D721Med (cell line): ENCODE measurements around the gene RASAL2.

Experiments used
- DNase-seq: peaks from one replicate; pipeline ENCODE4 v3.0.0; 2011; ENCODE audit warnings: low spot score; ENCODE audit not compliant: insufficient read length
- FAIRE-seq: peaks from 2 replicates; lab custom pipeline; 2011; peaks lifted over from hg19 to GRCh38; lab: Jason Lieb, UNC
- TF ChIP-seq, protein P1 (sequence below): IDR thresholded peaks from 2 replicates; pipeline ENCODE4 v1.5.1; 2012; ENCODE audit warnings: mild to moderate bottlenecking, control low read depth; ENCODE audit not compliant: insufficient read depth; ENCODE audit errors: missing control alignments

The RASAL2 gene

DNA sequence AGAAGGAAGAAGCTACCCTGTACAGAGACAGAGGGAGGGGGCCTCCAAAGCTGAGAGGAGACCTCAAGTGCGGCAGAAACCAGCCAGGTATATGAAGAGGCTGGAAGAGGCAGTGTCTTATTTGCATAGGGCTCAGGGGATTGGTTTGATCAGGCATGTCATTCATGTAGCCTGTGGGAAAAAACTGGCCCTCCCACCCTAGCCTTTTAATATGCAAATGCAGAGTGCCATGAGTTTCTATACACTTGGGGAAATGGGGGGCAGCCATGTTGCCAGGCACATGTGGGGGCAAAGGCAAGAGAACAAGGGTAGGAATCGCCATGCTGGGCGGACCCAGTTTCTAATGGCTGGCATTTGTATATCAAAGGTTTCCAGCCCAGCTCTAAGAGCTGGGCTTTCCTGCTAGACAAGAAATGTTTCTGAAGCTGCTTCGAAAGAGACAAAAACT, 172.7 kb downstream of the RASAL2 start:
- DNase-seq (no peak), FAIRE-seq (no peak)
- TF ChIP-seq, protein P1, sequence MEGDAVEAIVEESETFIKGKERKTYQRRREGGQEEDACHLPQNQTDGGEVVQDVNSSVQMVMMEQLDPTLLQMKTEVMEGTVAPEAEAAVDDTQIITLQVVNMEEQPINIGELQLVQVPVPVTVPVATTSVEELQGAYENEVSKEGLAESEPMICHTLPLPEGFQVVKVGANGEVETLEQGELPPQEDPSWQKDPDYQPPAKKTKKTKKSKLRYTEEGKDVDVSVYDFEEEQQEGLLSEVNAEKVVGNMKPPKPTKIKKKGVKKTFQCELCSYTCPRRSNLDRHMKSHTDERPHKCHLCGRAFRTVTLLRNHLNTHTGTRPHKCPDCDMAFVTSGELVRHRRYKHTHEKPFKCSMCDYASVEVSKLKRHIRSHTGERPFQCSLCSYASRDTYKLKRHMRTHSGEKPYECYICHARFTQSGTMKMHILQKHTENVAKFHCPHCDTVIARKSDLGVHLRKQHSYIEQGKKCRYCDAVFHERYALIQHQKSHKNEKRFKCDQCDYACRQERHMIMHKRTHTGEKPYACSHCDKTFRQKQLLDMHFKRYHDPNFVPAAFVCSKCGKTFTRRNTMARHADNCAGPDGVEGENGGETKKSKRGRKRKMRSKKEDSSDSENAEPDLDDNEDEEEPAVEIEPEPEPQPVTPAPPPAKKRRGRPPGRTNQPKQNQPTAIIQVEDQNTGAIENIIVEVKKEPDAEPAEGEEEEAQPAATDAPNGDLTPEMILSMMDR, result no peak

GRCh38 chr1:178267646-178268094, 173.8 kb downstream of the RASAL2 start:
- TF ChIP-seq, protein P1, result no peak
- FAIRE-seq, result peak; percentile 25
- no peak for DNase-seq

- DNase-seq, result no peak
- TF ChIP-seq, protein P1, result no peak
- no peak for FAIRE-seq
Measured at GRCh38 chr1:178271471-178271870, 177.6 kb downstream of the RASAL2 start.

DNA sequence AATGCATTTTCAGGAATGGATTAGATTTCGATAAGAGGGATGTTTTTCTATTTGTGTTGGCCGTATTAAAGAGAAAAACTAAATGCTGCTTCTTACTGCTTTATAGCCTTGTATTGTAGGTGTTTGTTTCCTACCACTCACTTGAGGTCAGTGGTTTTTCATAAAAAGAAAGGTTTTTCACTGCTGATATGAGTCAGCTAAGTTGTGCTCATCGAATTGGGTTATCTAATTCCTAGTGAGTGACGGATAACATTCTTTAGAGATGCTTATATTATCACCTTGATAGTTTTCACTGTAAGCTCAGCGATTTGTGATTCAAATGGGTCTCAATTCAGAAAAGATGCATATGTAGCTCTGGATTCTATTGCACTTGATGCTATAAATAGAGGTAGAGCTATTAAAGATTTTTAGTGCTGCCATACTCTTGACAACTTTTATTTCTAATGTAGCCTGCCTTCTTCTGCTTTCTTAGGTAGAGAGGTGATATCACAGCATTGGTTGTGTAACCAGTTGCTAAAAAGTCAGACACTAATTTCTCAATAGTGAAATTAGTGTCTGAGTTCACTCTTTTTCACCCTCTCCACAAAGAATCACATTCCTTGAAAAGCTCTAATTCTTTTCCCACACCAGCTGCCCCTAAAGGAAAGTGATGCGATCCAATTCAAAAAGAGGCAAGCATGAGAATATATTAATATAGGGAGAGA, 180.0 kb downstream of the RASAL2 start:
- DNase-seq, result no peak
- no peak for FAIRE-seq
- TF ChIP-seq, protein P1, result no peak

DNA sequence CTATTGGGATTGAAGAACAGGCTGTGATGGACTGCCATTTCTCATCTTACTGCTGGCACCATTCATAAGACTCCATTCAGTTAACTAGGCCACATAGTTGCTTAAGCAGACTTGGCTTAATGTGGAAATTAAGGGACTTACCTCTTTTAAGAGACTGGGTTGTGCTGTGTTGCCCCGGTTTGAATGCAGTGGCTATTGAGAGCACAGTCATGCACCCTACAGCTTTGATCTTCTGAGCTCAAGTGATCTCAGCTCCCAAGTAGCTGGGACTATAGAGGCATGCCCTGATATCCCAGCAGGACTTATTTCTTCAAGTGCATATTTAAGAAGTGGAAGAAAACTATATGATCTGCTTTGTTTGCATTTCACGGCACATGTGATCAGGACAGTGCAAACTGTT, 181.1 kb downstream of the RASAL2 start:
- no peak for FAIRE-seq
- TF ChIP-seq, protein P1, result no peak
- no peak for DNase-seq

DNA sequence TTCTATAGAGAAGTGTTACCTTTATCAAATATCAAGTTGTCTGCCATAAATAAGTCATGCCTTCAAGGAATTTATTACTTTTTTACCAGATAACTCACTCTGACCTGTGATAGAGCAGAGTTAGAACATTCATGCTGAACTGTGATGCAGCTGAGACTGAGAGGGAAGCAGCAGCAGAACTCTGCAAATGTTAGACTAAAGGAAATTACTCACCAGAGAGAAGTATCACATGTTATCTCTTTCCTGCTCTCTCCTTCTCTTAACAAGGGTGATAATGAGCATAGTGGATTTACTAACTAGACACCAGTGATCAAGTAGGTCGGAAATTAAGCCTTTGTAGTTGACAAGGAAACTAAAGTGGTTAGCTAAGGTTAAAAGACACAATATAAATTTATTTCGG, 181.6 kb downstream of the RASAL2 start:
- FAIRE-seq (peak; percentile 32), DNase-seq (no peak)

More for the DNA sequence above, 181.6 kb downstream of the RASAL2 start:
- TF ChIP-seq, protein P1, result no peak
